Measurements from ENCODE around the gene RYR1. TPM values are rescaled to one million over a fixed set of nuclear protein-coding genes. Genes with fewer than 3 reads are reported as not detected.

The RYR1 gene
- total and polyA plus RNA-seq, 2 of the 8 experiments (the other 6 are each of a cell fraction or from before 2014, with no cell fraction given) = 5.8 to 11.8 TPM

- POLR2A ChIA-PET (ENCODE audit: partially characterized antibody) = interaction anchor here (0.6 to 0.9 kb wide), 2 partner anchors 11 to 20 kb away, joined by 3 read pairs; no protein-coding TSS in a partner anchor
- Histone ChIP-seq H2AK5ac (ENCODE audit: low read depth, low read length) (no peak overlapping the region), H3K18ac (ENCODE audit: extremely low read depth, low read length) (no peak overlapping the region), H3K4ac (replicated peaks; ENCODE audit: insufficient read length, low read depth, low read length) (no peak overlapping the region), H3K23me2 (ENCODE audit: low read depth, low read length) (no peaks in the 10 kb centered on the region), H4K20me1 (replicated peaks in 1 of 2; ENCODE audit: control insufficient read depth in 1 of 2, insufficient read depth in 2 of 2, low read length in 2 of 2) (peaks cover 0 to 3% of the 10 kb centered on the region in 2 experiments), H3K4me1 (replicated peaks in 1 of 4; ENCODE audit: control insufficient read depth in 3 of 4, insufficient read depth in 4 of 4, low read length in 3 of 4) (no peaks in the 10 kb centered on the region), H3K14ac (ENCODE audit: insufficient read length) (no peak overlapping the region), H3K4me2 (ENCODE audit: insufficient read depth in 1 of 2, low read depth in 2 of 2, low read length in 2 of 2) (no peak overlapping the region), H3K79me1 (ENCODE audit: low read depth, low read length) (no peaks in the 10 kb centered on the region), H3K9ac (replicated peaks in 1 of 4; ENCODE audit: extremely low read depth in 1 of 4, low read depth in 3 of 4, low read length in 3 of 4) (no peak overlapping the region), H3K27ac (ENCODE audit: low read depth, low read length) (no peak overlapping the region), H3K79me2 (ENCODE audit: control insufficient read depth in 1 of 2, insufficient read depth in 2 of 2, low read length in 2 of 2) (no peaks in the 10 kb centered on the region), H3K9me3 (ENCODE audit: insufficient read depth in 2 of 2, low read depth in 1 of 2, low read length in 1 of 2) (no peaks in the 10 kb centered on the region), H2BK120ac (replicated peaks; ENCODE audit: low read depth, low read length) (no peak overlapping the region), H2BK20ac (ENCODE audit: low read length) (no peak overlapping the region), H3K23ac (ENCODE audit: insufficient read length) (no peak overlapping the region), H3K4me3 (ENCODE audit: extremely low read depth in 1 of 4, insufficient read depth in 2 of 4, low read depth in 3 of 4, low read length in 4 of 4) (no peak overlapping the region), H2BK5ac (ENCODE audit: low read depth, low read length) (no peak overlapping the region), H2BK15ac (ENCODE audit: low read length) (no peak overlapping the region), H2BK12ac (ENCODE audit: low read depth, low read length) (no peak overlapping the region), H3K56ac (replicated peaks; ENCODE audit: insufficient read length, low read depth, low read length) (no peak overlapping the region), H4K91ac (replicated peaks; ENCODE audit: insufficient read length, low read length) (no peak overlapping the region), H2AFZ (ENCODE audit: low read length) (no peak overlapping the region), H4K8ac (ENCODE audit: extremely low read depth, insufficient read depth, low read length) (no peak overlapping the region; the same call in 1 of the 2 replicates), H3K27me3 (replicated peaks in 1 of 4; ENCODE audit: control insufficient read depth in 3 of 4, extremely low read depth in 1 of 4, insufficient read depth in 3 of 4, low read length in 3 of 4) (no peaks in the 10 kb centered on the region), H4K5ac (ENCODE audit: insufficient read length, low read depth, low read length) (no peak overlapping the region), H3K36me3 (ENCODE audit: control insufficient read depth in 2 of 4, insufficient read depth in 4 of 4, low read length in 3 of 4) (peaks cover 0 to 9% (median 0%) of the 10 kb centered on the region in 4 experiments; a peak in 1 of 8 replicates)
- DNase-seq (ENCODE audit: low read depth in 1 of 2, low spot score in 2 of 2) = no peak
- no peak for TF ChIP-seq ZNF274 (IDR thresholded peaks at IDR 0.05; ENCODE audit: borderline replicate concordance, extremely low read depth, low read length)
- TF ChIP-seq NRF1 (IDR thresholded peaks at IDR 0.05; ENCODE audit: low read depth, low read length) = no peak
- TF ChIP-seq ASH2L (IDR thresholded peaks at IDR 0.05; ENCODE audit: low read length) = no peak
- no peak for TF ChIP-seq SP2 (IDR thresholded peaks at IDR 0.05; ENCODE audit: low read length)
- no peak for TF ChIP-seq JUND (IDR thresholded peaks at IDR 0.05; ENCODE audit: low read length)
- TF ChIP-seq BRCA1 (IDR thresholded peaks at IDR 0.05; ENCODE audit: low read depth, low read length) = no peak
- TF ChIP-seq KDM4A (IDR thresholded peaks at IDR 0.05; ENCODE audit: low read depth, low read length, severe bottlenecking) = no peak
- no peak for TF ChIP-seq CHD1 (IDR thresholded peaks at IDR 0.05; ENCODE audit: low read depth, low read length)
- TF ChIP-seq SIRT6 (IDR thresholded peaks at IDR 0.05; ENCODE audit: low read length) = no peak
- TF ChIP-seq CTBP2 (IDR thresholded peaks at IDR 0.05; ENCODE audit: borderline replicate concordance, insufficient read depth, insufficient read length, low read length) = no peak
- TF ChIP-seq POLR2A (IDR thresholded peaks at IDR 0.05; ENCODE audit: control extremely low read depth in 1 of 2, low read depth in 2 of 2, low read length in 2 of 2) = no peak
- no peak for TF ChIP-seq E2F6 (IDR thresholded peaks at IDR 0.05)
- no peak for TF ChIP-seq CREB1 (IDR thresholded peaks at IDR 0.05)
- no peak for TF ChIP-seq SP1 (IDR thresholded peaks at IDR 0.05; ENCODE audit: low read depth, low read length)
- CTCF ChIA-PET (ENCODE audit: partially characterized antibody) = interaction anchor here (0.6 to 1.7 kb wide), 5 partner anchors 11 to 141 kb away, joined by 3 to 5 read pairs (median 4); no protein-coding TSS in a partner anchor
- no peak for FAIRE-seq
- 90% methylated on average over 10 of the region's 12 CpGs; no CpG with 5 or more reads in 1 of the 2 experiments for WGBS, 2 experiments (ENCODE audit: extremely low coverage in 1 of 2, insufficient coverage in 1 of 2, insufficient read length in 1 of 2, insufficient replicate concordance in 2 of 2, low coverage in 1 of 2, low lambda C conversion rate in 2 of 2, missing lambda C conversion rate in 1 of 2)
These were observed 123.8 kb downstream of the RYR1 start for GRCh38 chr19:38557205-38557799.
